Renal cortex interstitium (tissue), 11 donors: ENCODE data around the gene IGF1R. TPM values are rescaled to one million over a fixed set of nuclear protein-coding genes. Genes with fewer than 3 reads are reported as not detected.

Source experiments
- DNase-seq, 11 donors: peaks; one replicate each; pipeline ENCODE4 v3.0.0-alpha.2; 2013; ENCODE audit warnings: low read depth in 9 of 11, low spot score in 4 of 11; ENCODE audit errors: extremely low read depth in 1 of 11
- polyA plus RNA-seq, 3 donors: library from polyadenylated mRNA; unstranded; fragments of 120-200 nt; gene quantifications; one replicate each; pipeline ENCODE4 v1.2.1, GENCODE V29; 2013; ENCODE audit not compliant: insufficient read length in 3 of 3

IGF1R gene
- polyA plus RNA-seq, 3 donors: 44.8 to 64.2 (median 50.6) TPM

- no peak for DNase-seq
Measured at GRCh38 chr15:98778960-98779359, 130.6 kb downstream of the IGF1R start.

GRCh38 chr15:98779463-98780071 is 131.2 kb downstream of the IGF1R start:
- DNase-seq: peak in 10 of 11 donors; percentile 57 to 79 (median 66)

GRCh38 chr15:98781838-98782237 is 133.5 kb downstream of the IGF1R start:
- DNase-seq: no peak

GRCh38 chr15:98782801-98783200 is 134.5 kb downstream of the IGF1R start:
- no peak for DNase-seq

GRCh38 chr15:98785431-98785806 is 137.1 kb downstream of the IGF1R start:
- no peak for DNase-seq

GRCh38 chr15:98785807-98786621 is 137.7 kb downstream of the IGF1R start:
- DNase-seq: peak in 2 of 11 donors; percentile 44 to 56

GRCh38 chr15:98786717-98787116 is 138.4 kb downstream of the IGF1R start:
- no peak for DNase-seq

GRCh38 chr15:98787194-98787593 is 138.9 kb downstream of the IGF1R start:
- DNase-seq: no peak

GRCh38 chr15:98787936-98788757 is 139.8 kb downstream of the IGF1R start:
- DNase-seq: no peak

- DNase-seq: no peak
Measured at GRCh38 chr15:98789020-98789419, 140.7 kb downstream of the IGF1R start.

GRCh38 chr15:98790270-98790669 is 141.9 kb downstream of the IGF1R start:
- DNase-seq: no peak

GRCh38 chr15:98791046-98791701 is 142.8 kb downstream of the IGF1R start:
- no peak for DNase-seq

- DNase-seq: no peak
Measured at GRCh38 chr15:98792117-98792516, 143.8 kb downstream of the IGF1R start.

- DNase-seq: no peak
Measured at GRCh38 chr15:98794211-98794610, 145.9 kb downstream of the IGF1R start.

GRCh38 chr15:98794748-98795147 is 146.4 kb downstream of the IGF1R start:
- no peak for DNase-seq

- DNase-seq: no peak
Measured at GRCh38 chr15:98795980-98796379, 147.6 kb downstream of the IGF1R start.

- no peak for DNase-seq
Measured at GRCh38 chr15:98796685-98797357, 148.5 kb downstream of the IGF1R start.

- DNase-seq: no peak
Measured at GRCh38 chr15:98798375-98798893, 150.1 kb downstream of the IGF1R start.
